ENCODE data around the gene ZNF609.

DNA sequence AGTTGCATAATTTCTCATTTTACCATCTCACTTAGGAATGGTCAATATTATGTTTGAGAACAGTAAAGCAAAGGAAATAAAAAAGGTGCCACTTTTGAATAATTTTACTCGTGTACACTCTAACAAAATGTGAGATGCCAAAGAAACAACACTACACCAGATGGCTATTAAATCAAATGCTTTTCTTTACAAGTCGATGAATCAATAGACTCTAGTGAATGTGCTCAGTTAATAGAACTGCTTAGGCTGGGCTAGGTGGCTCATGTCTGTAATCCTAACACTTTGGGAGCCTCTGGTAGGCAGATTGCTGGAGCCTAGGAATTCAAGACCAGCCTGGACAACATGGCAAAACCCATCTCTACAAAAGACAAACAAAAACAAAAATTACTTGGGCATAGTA, 87.9 kb downstream of the ZNF609 start:
- TF ChIP-seq YY1 (IDR thresholded peaks at IDR 0.05; ENCODE audit: extremely low read depth, insufficient replicate concordance, low read depth, low read length) (no peak), CTCF (IDR thresholded peaks at IDR 0.05 in 2 of 3, conservative IDR thresholded peaks at IDR 0.05 in 1 of 3; ENCODE audit: borderline replicate concordance in 1 of 3, insufficient read depth in 1 of 3, low read depth in 2 of 3, low read length in 2 of 3) (no peak), POLR2A (IDR thresholded peaks at IDR 0.05; ENCODE audit: borderline replicate concordance, extremely low read depth, insufficient read depth, insufficient read length) (no peak), EZH2 (IDR thresholded peaks at IDR 0.05) (no peak), EZH2phosphoT487 (IDR thresholded peaks at IDR 0.05; ENCODE audit: borderline replicate concordance) (no peak), POLR2AphosphoS5 (IDR thresholded peaks at IDR 0.05; ENCODE audit: low read depth, low read length) (no peak), RAD21 (IDR thresholded peaks at IDR 0.05; ENCODE audit: low read depth) (no peak), FOSL1 (IDR thresholded peaks at IDR 0.05; ENCODE audit: low read depth) (no peak), ELF1 (IDR thresholded peaks at IDR 0.05; ENCODE audit: borderline replicate concordance, low read depth) (no peak), MAX (IDR thresholded peaks at IDR 0.05) (no peak)
- TF ChIP-seq, protein P1, sequence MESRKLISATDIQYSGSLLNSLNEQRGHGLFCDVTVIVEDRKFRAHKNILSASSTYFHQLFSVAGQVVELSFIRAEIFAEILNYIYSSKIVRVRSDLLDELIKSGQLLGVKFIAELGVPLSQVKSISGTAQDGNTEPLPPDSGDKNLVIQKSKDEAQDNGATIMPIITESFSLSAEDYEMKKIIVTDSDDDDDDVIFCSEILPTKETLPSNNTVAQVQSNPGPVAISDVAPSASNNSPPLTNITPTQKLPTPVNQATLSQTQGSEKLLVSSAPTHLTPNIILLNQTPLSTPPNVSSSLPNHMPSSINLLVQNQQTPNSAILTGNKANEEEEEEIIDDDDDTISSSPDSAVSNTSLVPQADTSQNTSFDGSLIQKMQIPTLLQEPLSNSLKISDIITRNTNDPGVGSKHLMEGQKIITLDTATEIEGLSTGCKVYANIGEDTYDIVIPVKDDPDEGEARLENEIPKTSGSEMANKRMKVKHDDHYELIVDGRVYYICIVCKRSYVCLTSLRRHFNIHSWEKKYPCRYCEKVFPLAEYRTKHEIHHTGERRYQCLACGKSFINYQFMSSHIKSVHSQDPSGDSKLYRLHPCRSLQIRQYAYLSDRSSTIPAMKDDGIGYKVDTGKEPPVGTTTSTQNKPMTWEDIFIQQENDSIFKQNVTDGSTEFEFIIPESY (IDR thresholded peaks at IDR 0.05; ENCODE audit: extremely low read depth, insufficient replicate concordance, low read length), result no peak
